CD4-positive, alpha-beta T cell treated with Interleukin-1 beta for 1 hour (primary cell): ENCODE measurements around the gene BPIFB6.

Source experiments
- DNase-seq, 2 donors: peaks; one replicate each; pipeline ENCODE4 v3.0.0-alpha.2; 2020 to 2022

The BPIFB6 gene

GRCh38 chr20:33093582-33093981 lies 62.1 kb downstream of the BPIFB6 start:
- no peak for DNase-seq
